H9 (cell line): ENCODE measurements around the gene C1QB. TPM values are rescaled to one million over a fixed set of nuclear protein-coding genes. Genes with fewer than 3 reads are reported as not detected.

Experiments
- DNase-seq: peaks from one replicate; pipeline ENCODE4 v3.0.0-alpha.2; 2017
- H2AFZ ChIP-seq: one replicate; pipeline ENCODE4 v1.6.1; 2013; ENCODE audit warnings: mild to moderate bottlenecking, low read length, control low read depth, moderate library complexity
- H2AK5ac ChIP-seq: 2 replicates; pipeline ENCODE4 v1.6.1; 2013; ENCODE audit warnings: low read length, control low read depth, mixed read lengths; ENCODE audit not compliant: insufficient read length
- H2BK120ac ChIP-seq: one replicate; pipeline ENCODE4 v1.6.1; 2013; ENCODE audit warnings: low read depth, mild to moderate bottlenecking, low read length, control low read depth, inconsistent platforms; ENCODE audit not compliant: poor library complexity, severe bottlenecking
- H2BK12ac ChIP-seq: 2 replicates; pipeline ENCODE4 v1.6.1; 2013; ENCODE audit warnings: low read length, control low read depth, mixed read lengths, low read depth; ENCODE audit not compliant: insufficient read length
- H2BK15ac ChIP-seq: 2 replicates; pipeline ENCODE4 v1.6.1; 2013; ENCODE audit warnings: low read depth, low read length, control low read depth
- H2BK20ac ChIP-seq: one replicate; pipeline ENCODE4 v1.6.1; 2013; ENCODE audit warnings: low read depth, mild to moderate bottlenecking, low read length, control low read depth, inconsistent platforms; ENCODE audit not compliant: poor library complexity, severe bottlenecking
- H2BK5ac ChIP-seq: 2 replicates; pipeline ENCODE4 v1.6.1; 2013; ENCODE audit warnings: low read length, control low read depth, mixed read lengths; ENCODE audit not compliant: insufficient read length
- H3K14ac ChIP-seq: 2 replicates; pipeline ENCODE4 v1.6.1; 2013; ENCODE audit warnings: low read length, control low read depth; ENCODE audit not compliant: insufficient read depth
- H3K18ac ChIP-seq: 2 replicates; pipeline ENCODE4 v1.6.1; 2013; ENCODE audit warnings: low read depth, mild to moderate bottlenecking, mixed read lengths, low read length, control low read depth; ENCODE audit not compliant: insufficient read length
- H3K23ac ChIP-seq: 2 replicates; pipeline ENCODE4 v1.6.1; 2013; ENCODE audit warnings: low read length, control low read depth, mixed read lengths, low read depth; ENCODE audit not compliant: insufficient read length
- H3K23me2 ChIP-seq: 2 replicates; pipeline ENCODE4 v1.6.1; 2013; ENCODE audit warnings: low read depth, mild to moderate bottlenecking, mixed read lengths, low read length, control low read depth; ENCODE audit not compliant: insufficient read length, poor library complexity, severe bottlenecking
- H3K27ac ChIP-seq: 2 replicates; pipeline ENCODE4 v1.5.1; 2013; ENCODE audit warnings: low read length, control low read depth, mixed read lengths, low read depth; ENCODE audit not compliant: insufficient read length
- H3K27me3 ChIP-seq: 2 replicates; pipeline ENCODE4 v1.6.1; 2013; ENCODE audit warnings: low read length, control low read depth, inconsistent platforms; ENCODE audit not compliant: insufficient read depth
- H3K4ac ChIP-seq: 2 replicates; pipeline ENCODE4 v1.6.1; 2013; ENCODE audit warnings: low read depth, mild to moderate bottlenecking, control low read depth, inconsistent platforms, low read length, moderate library complexity
- H3K4me1 ChIP-seq: 2 replicates; pipeline ENCODE4 v1.6.1; 2013; ENCODE audit warnings: low read length, control low read depth, inconsistent platforms; ENCODE audit not compliant: insufficient read depth
- H3K4me2 ChIP-seq: 2 replicates; pipeline ENCODE4 v1.6.1; 2013; ENCODE audit warnings: low read length, control low read depth, mixed read lengths; ENCODE audit not compliant: insufficient read length, insufficient read depth
- H3K56ac ChIP-seq: 2 replicates; pipeline ENCODE4 v1.6.1; 2013; ENCODE audit warnings: low read depth, mild to moderate bottlenecking, mixed read lengths, low read length, control low read depth; ENCODE audit not compliant: insufficient read length
- H3K79me1 ChIP-seq: 2 replicates; pipeline ENCODE4 v1.6.1; 2013; ENCODE audit warnings: low read depth, mild to moderate bottlenecking, moderate library complexity, low read length, control low read depth, inconsistent platforms; ENCODE audit not compliant: insufficient read depth, poor library complexity, severe bottlenecking
- H3K79me2 ChIP-seq: 2 replicates; pipeline ENCODE4 v1.6.1; 2013; ENCODE audit warnings: low read length, control low read depth, inconsistent platforms; ENCODE audit not compliant: insufficient read depth
- H3K9ac ChIP-seq: 2 replicates; pipeline ENCODE4 v1.6.1; 2013; ENCODE audit warnings: low read length, control low read depth, mixed read lengths; ENCODE audit not compliant: insufficient read length; ENCODE audit errors: extremely low read depth
- H3K9me3 ChIP-seq: one replicate; pipeline ENCODE4 v1.6.1; 2013; ENCODE audit warnings: low read depth, low read length, inconsistent platforms; ENCODE audit not compliant: control insufficient read depth
- H3T11ph ChIP-seq: one replicate; pipeline ENCODE4 v1.6.1; 2013; ENCODE audit warnings: mild to moderate bottlenecking, low read length, control low read depth, inconsistent platforms
- H4K20me1 ChIP-seq: one replicate; pipeline ENCODE4 v1.6.1; 2013; ENCODE audit not compliant: control insufficient read depth, insufficient read length, insufficient read depth
- H4K5ac ChIP-seq: 2 replicates; pipeline ENCODE4 v1.6.1; 2013; ENCODE audit warnings: low read depth, mild to moderate bottlenecking, mixed read lengths, low read length, control low read depth; ENCODE audit not compliant: insufficient read length
- H4K8ac ChIP-seq: replicated peaks from 2 replicates; pipeline ENCODE4 v1.6.1; 2013; ENCODE audit warnings: low read length, control low read depth, mixed read lengths, low read depth; ENCODE audit not compliant: insufficient read length
- H4K91ac ChIP-seq: 2 replicates; pipeline ENCODE4 v1.6.1; 2013; ENCODE audit warnings: low read depth, mild to moderate bottlenecking, moderate library complexity, mixed read lengths, low read length, control low read depth; ENCODE audit not compliant: insufficient read length
- H3K27ac Mint-ChIP-seq, 3 experiments: 2 replicates in 2 of 3; 3 replicates in 1 of 3; pipeline ENCODE4 v1.8.0; 2020 to 2021; ENCODE audit warnings: mixed read lengths in 3 of 3, mild to moderate bottlenecking in 1 of 3, moderate library complexity in 1 of 3
- H3K27me3 Mint-ChIP-seq: 2 replicates; pipeline ENCODE4 v1.8.0; 2021; ENCODE audit warnings: low read depth, mild to moderate bottlenecking, moderate library complexity, mixed read lengths
- H3K36me3 Mint-ChIP-seq, 3 experiments: 2 replicates in 2 of 3; 3 replicates in 1 of 3; pipeline ENCODE4 v1.8.0; 2020 to 2021; ENCODE audit warnings: low read depth in 3 of 3, mixed read lengths in 3 of 3; ENCODE audit not compliant: insufficient read depth in 1 of 3
- H3K4me1 Mint-ChIP-seq, 2 experiments: 2 replicates each; pipeline ENCODE4 v1.8.0; 2020; ENCODE audit warnings: mixed read lengths in 2 of 2
- H3K4me3 Mint-ChIP-seq, 2 experiments: 2 replicates in 1 of 2; 3 replicates in 1 of 2; pipeline ENCODE4 v1.8.0; 2020 to 2021; ENCODE audit warnings: mild to moderate bottlenecking in 2 of 2, mixed read lengths in 2 of 2, moderate library complexity in 1 of 2
- H3K9me3 Mint-ChIP-seq, 2 experiments: 2 replicates in 1 of 2; 3 replicates in 1 of 2; pipeline ENCODE4 v1.8.0; 2020; ENCODE audit warnings: mild to moderate bottlenecking in 2 of 2, mixed read lengths in 2 of 2, moderate library complexity in 1 of 2
- CTCF ChIP-seq: fragments of 200-600 bp; sonication (generic); conservative IDR thresholded peaks from 3 replicates; pipeline ENCODE4 v1.8.0; 2021; ENCODE audit warnings: antibody characterized with exemption, mild to moderate bottlenecking
- WGBS: extraction: QIAGEN DNeasy Blood & Tissue Kit; methylation state at CpG from one replicate; pipeline ENCODE4 v1.1.7; 2013; ENCODE audit warnings: missing lambda C conversion rate, low lambda C conversion rate, mixed read lengths; ENCODE audit not compliant: insufficient read length; ENCODE audit errors: extremely low coverage; 5-methylcytosine and 5-hydroxymethylcytosine counted together
- total RNA-seq: library from RNA; stranded (reverse); gene quantifications from 2 replicates; pipeline ENCODE4 v1.2.1, GENCODE V29; 2021

Gene C1QB
- total RNA-seq, 1 experiment from 2014 or later = not detected

- Histone ChIP-seq H2BK5ac (no peak overlapping the region), H3K23me2 (no peaks in the 10 kb centered on the region), H2BK20ac (no peak overlapping the region), H2AFZ (no peak overlapping the region), H3K4ac (no peak overlapping the region), H3K9ac (no peak overlapping the region), H3K18ac (no peak overlapping the region), H2AK5ac (no peak overlapping the region), H2BK120ac (no peak overlapping the region), H4K5ac (no peak overlapping the region), H3T11ph (no peak overlapping the region), H3K79me1 (no peaks in the 10 kb centered on the region), H3K14ac (no peak overlapping the region), H3K23ac (no peak overlapping the region), H4K20me1 (no peaks in the 10 kb centered on the region), H3K27me3 (no peaks in the 10 kb centered on the region), H3K4me1 (no peaks in the 10 kb centered on the region; the same call in 1 of the 2 replicates), H3K4me2 (no peak overlapping the region), H3K56ac (no peak overlapping the region), H3K27ac (no peak overlapping the region), H3K9me3 (no peaks in the 10 kb centered on the region), H2BK12ac (no peak overlapping the region), H2BK15ac (no peak overlapping the region), H3K79me2 (no peaks in the 10 kb centered on the region), H4K8ac (no peak overlapping the region), H4K91ac (no peak overlapping the region)
- H3K9me3 Mint-ChIP-seq = no peaks in the 10 kb centered on the region; a peak in 1 of 5 replicates
- H3K27me3 Mint-ChIP-seq = peaks cover 17% of the 10 kb centered on the region
- H3K36me3 Mint-ChIP-seq = no peaks in the 10 kb centered on the region
- no peak for DNase-seq
- whole genome bisulfite sequencing = no CpG with 5 or more reads among the region's 12 CpGs
- TF ChIP-seq CTCF = no peak
- H3K27ac Mint-ChIP-seq = no peak overlapping the region
- no peak overlapping the region for H3K4me3 Mint-ChIP-seq
- peaks cover 4 to 18% of the 10 kb centered on the region in 2 experiments; a peak in 3 of 4 replicates for H3K4me1 Mint-ChIP-seq
Observed at GRCh38 chr1:22619798-22620197, 33.2 kb upstream of the C1QB start.
